ENCODE results near the gene CTDSP1.

GRCh38 chr2:218419630-218420216 lies 20.1 kb downstream of the CTDSP1 start:
- TF ChIP-seq POLR2A (IDR thresholded peaks at IDR 0.05) (no peak), CTCF (IDR thresholded peaks at IDR 0.05) (no peak)

Data from heart left ventricle (tissue), 13 donors.